K562 (cell line): ENCODE results near the gene ST6GAL1. TPM values are rescaled to one million over a fixed set of nuclear protein-coding genes. Genes with fewer than 3 reads are reported as not detected.
A peak's percentile ranks its signal among the peaks of the same experiment; 100 is the strongest.

Experiments used
- ATF4 ChIP-seq: fragments of 450-650 bp; formaldehyde crosslinking; IDR thresholded peaks from 2 replicates; pipeline ENCODE4 v1.4.0; 2022; ENCODE audit warnings: mild to moderate bottlenecking, moderate library complexity
- ELF4 ChIP-seq: fragments of 450-650 bp; formaldehyde crosslinking; IDR thresholded peaks from 2 replicates; pipeline ENCODE4 v1.4.0; 2022; ENCODE audit warnings: missing genetic modification characterization
- GTF2F1 ChIP-seq: IDR thresholded peaks from 2 replicates; pipeline ENCODE4 v1.6.1; 2011; ENCODE audit warnings: low read depth, low read length, improper control_type of control experiment
- JUNB ChIP-seq: fragments of 450-650 bp; formaldehyde crosslinking; conservative IDR thresholded peaks from 2 replicates; pipeline ENCODE4 v1.4.0; 2020; ENCODE audit warnings: mild to moderate bottlenecking
- LARP7 ChIP-seq: fragments of 450-650 bp; IDR thresholded peaks from 2 replicates; pipeline ENCODE4 v1.6.1; 2016
- MAX ChIP-seq: sonication (generic); formaldehyde crosslinking; IDR thresholded peaks from 2 replicates; pipeline ENCODE4 v1.9.0; 2022; ENCODE audit warnings: mild to moderate bottlenecking, missing genetic modification reagents
- MAZ ChIP-seq, 2 experiments: fragments of 450-650 bp in 1 of 2; sonication (generic) in 1 of 2; formaldehyde crosslinking; IDR thresholded peaks in 1 of 2; conservative IDR thresholded peaks in 1 of 2; 2 replicates each; pipeline versions ENCODE4 v1.4.0 to v1.5.0; 2020; ENCODE audit warnings: mild to moderate bottlenecking in 1 of 2, missing genetic modification reagents in 1 of 2
- RBM25 ChIP-seq: fragments of 200-400 bp; formaldehyde crosslinking; IDR thresholded peaks from 2 replicates; pipeline ENCODE4 v1.6.1; 2018; ENCODE audit warnings: low read length, low read depth, moderate library complexity; ENCODE audit not compliant: severe bottlenecking
- SNRNP70 ChIP-seq: fragments of 200-400 bp; formaldehyde crosslinking; optimal IDR thresholded peaks from 2 replicates; pipeline ENCODE3; 2017; ENCODE audit warnings: low read depth, low read length
- YBX1 ChIP-seq: fragments of 450-650 bp; IDR thresholded peaks from 2 replicates; pipeline ENCODE4 v1.7.1; 2016; ENCODE audit warnings: mild to moderate bottlenecking
- ZBTB7A ChIP-seq: IDR thresholded peaks from 2 replicates; pipeline ENCODE4 v1.6.1; 2011; ENCODE audit warnings: low read depth, mild to moderate bottlenecking, low read length, moderate library complexity, borderline replicate concordance; ENCODE audit not compliant: control insufficient read depth
- ZBTB8A ChIP-seq: fragments of 450-650 bp; IDR thresholded peaks from 2 replicates; pipeline ENCODE4 v1.6.1; 2018; ENCODE audit warnings: mild to moderate bottlenecking, moderate library complexity; ENCODE audit not compliant: partially characterized antibody
- ZFP1 ChIP-seq: fragments of 450-650 bp; formaldehyde crosslinking; IDR thresholded peaks from 2 replicates; pipeline ENCODE4 v1.4.0; 2020; ENCODE audit warnings: mild to moderate bottlenecking, mixed read lengths
- ZNF589 ChIP-seq: fragments of 200-800 bp; sonication (Bioruptor generic); IDR thresholded peaks from 2 replicates; pipeline ENCODE4 v1.6.1; 2016; ENCODE audit warnings: low read depth, missing genetic modification characterization, missing compliant biosample characterization
- ZNF740 ChIP-seq, 3 experiments: fragments of 200-800 bp in 1 of 3; sonication (Bioruptor generic) in 1 of 3; sonication (generic) in 1 of 3; formaldehyde crosslinking in 1 of 3; IDR thresholded peaks; 2 replicates each; pipeline versions ENCODE4 v1.6.1 to v1.8.0; 2016 to 2022; ENCODE audit warnings: mild to moderate bottlenecking in 2 of 3, missing compliant biosample characterization in 2 of 3, missing genetic modification characterization in 2 of 3, missing genetic modification reagents in 1 of 3
- ZNF766 ChIP-seq: fragments of 200-800 bp; sonication (Bioruptor generic); conservative IDR thresholded peaks from 2 replicates; pipeline ENCODE4 v1.6.1; 2016; ENCODE audit warnings: missing genetic modification characterization, missing compliant biosample characterization
- polyA plus RNA-seq, 8 experiments: library from polyadenylated mRNA; depleted of rRNA in 4 of 8; stranded (reverse) in 5 of 8; unstranded in 3 of 8; fragments of >200 nt; fragmentation: Nextera tagmentation in 2 of 8; fragmentation: Illumina TruSeq in 1 of 8; extraction: Ambion mirVana in 2 of 8; extraction: Trizol in 1 of 8; gene quantifications; 2 replicates each; pipeline versions ENCODE4 v1.2.1 to v1.2.3, GENCODE V29; 2011 to 2014; ENCODE audit warnings: inconsistent platforms in 1 of 8, missing spikeins in 1 of 8
- total RNA-seq, 7 experiments: library from RNA; depleted of rRNA in 6 of 7; stranded (reverse); fragments of >200 nt in 6 of 7; fragmentation: Illumina TruSeq in 2 of 7; extraction: Trizol in 2 of 7; gene quantifications; 2 replicates each; pipeline versions ENCODE4 v1.2.1 to v1.2.3, GENCODE V29; 2011 to 2021; ENCODE audit warnings: low replicate concordance in 1 of 7
- TF ChIP-seq, protein P1 (sequence below): IDR thresholded peaks from 3 replicates; pipeline ENCODE4 v1.6.1; 2011; ENCODE audit warnings: borderline replicate concordance, mild to moderate bottlenecking; ENCODE audit not compliant: insufficient read length, insufficient read depth
- TF ChIP-seq, protein P2 (sequence below): fragments of 250-450 bp; sonication (Bioruptor Pico); IDR thresholded peaks from 2 replicates; pipeline ENCODE4 v1.8.0; 2022; ENCODE audit warnings: moderate library complexity, mild to moderate bottlenecking, inconsistent platforms
- TF ChIP-seq, protein P3 (sequence below): fragments of 250-450 bp; sonication (Bioruptor Pico); IDR thresholded peaks from 2 replicates; pipeline ENCODE4 v1.9.0; 2021; ENCODE audit warnings: mild to moderate bottlenecking, inconsistent platforms

ST6GAL1 gene
- total and polyA plus RNA-seq, 9 of the 15 experiments (the other 6 are each of a cell fraction or from before 2014, with no cell fraction given) = 31.9 to 145 (median 71.0) TPM

DNA sequence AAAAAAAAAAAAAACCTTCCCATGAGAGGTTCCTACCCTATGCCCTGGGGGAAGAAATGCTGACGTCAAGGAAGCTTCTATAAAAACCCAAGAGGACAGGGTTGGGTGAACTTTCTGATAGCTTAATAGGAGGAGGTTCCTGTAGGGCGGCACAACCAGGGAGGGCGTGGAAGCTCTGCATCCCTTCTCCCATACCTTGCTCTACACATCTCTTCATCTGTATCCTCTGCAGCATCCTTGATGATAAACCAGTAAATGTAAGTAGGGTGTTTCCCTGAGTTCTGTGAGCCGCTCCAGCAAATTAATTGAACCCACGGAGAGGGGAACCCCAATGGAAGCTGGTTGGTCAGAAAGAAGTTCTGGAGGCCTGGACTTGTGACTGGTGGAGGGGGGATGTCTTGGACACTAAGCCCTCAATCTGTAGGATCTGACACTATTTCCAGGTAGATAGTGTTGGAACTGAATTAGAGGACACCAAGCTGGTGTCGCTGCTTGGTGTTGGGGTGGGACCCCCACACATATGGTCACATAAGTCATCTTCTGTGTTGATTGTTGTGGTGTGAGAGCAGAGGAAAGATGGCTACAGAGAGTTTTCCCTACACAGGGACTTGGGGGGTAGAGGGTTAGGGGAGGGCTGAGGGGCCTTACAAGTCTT, 91.5 kb downstream of the ST6GAL1 start (continued):
- no peak for TF ChIP-seq MAZ (CRISPR knock-in tag; conservative IDR thresholded peaks at IDR 0.05 in 1 of 2, IDR thresholded peaks at IDR 0.05 in 1 of 2)
- no peak for TF ChIP-seq ZBTB8A
- TF ChIP-seq YBX1 = no peak
- TF ChIP-seq ZNF740 (CRISPR knock-in tag; IDR thresholded peaks at IDR 0.05) = no peak
- TF ChIP-seq ZNF740 (tag; IDR thresholded peaks at IDR 0.05) = 0 out of 4 replicates have a peak, but pooled peaks of 1 of the 2 experiments have one; percentile 37
- no peak for TF ChIP-seq GTF2F1
- TF ChIP-seq, protein P1, sequence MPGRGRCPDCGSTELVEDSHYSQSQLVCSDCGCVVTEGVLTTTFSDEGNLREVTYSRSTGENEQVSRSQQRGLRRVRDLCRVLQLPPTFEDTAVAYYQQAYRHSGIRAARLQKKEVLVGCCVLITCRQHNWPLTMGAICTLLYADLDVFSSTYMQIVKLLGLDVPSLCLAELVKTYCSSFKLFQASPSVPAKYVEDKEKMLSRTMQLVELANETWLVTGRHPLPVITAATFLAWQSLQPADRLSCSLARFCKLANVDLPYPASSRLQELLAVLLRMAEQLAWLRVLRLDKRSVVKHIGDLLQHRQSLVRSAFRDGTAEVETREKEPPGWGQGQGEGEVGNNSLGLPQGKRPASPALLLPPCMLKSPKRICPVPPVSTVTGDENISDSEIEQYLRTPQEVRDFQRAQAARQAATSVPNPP = no peak
- TF ChIP-seq ZNF766 (CRISPR knock-in tag) = peak; percentile 80; the same call in 1 of the 2 replicates
- no peak for TF ChIP-seq ZFP1
- TF ChIP-seq ZNF589 (CRISPR knock-in tag) = 0 out of 2 replicates have a peak, but pooled peaks have one; percentile 13
- TF ChIP-seq ATF4 (CRISPR knock-in tag) = 0 out of 2 replicates have a peak, but pooled peaks have one; percentile 4
- 0 out of 2 replicates have a peak, but pooled peaks have one; percentile 6 for TF ChIP-seq LARP7
- no peak for TF ChIP-seq RBM25
- 0 out of 2 replicates have a peak, but pooled peaks have one; percentile 20 for TF ChIP-seq JUNB (CRISPR knock-in tag)
- peak; percentile 67 for TF ChIP-seq ZBTB7A
- TF ChIP-seq, protein P2, sequence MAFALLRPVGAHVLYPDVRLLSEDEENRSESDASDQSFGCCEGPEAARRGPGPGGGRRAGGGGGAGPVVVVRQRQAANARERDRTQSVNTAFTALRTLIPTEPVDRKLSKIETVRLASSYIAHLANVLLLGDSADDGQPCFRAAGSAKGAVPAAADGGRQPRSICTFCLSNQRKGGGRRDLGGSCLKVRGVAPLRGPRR (CRISPR knock-in tag) = 0 out of 2 replicates have a peak, but pooled peaks have one; percentile 70
- no peak for TF ChIP-seq MAX (CRISPR knock-in tag)
- peak; percentile 8; the same call in 1 of the 2 replicates for TF ChIP-seq ELF4 (CRISPR knock-in tag)
- TF ChIP-seq SNRNP70 = no peak
- TF ChIP-seq, protein P3, sequence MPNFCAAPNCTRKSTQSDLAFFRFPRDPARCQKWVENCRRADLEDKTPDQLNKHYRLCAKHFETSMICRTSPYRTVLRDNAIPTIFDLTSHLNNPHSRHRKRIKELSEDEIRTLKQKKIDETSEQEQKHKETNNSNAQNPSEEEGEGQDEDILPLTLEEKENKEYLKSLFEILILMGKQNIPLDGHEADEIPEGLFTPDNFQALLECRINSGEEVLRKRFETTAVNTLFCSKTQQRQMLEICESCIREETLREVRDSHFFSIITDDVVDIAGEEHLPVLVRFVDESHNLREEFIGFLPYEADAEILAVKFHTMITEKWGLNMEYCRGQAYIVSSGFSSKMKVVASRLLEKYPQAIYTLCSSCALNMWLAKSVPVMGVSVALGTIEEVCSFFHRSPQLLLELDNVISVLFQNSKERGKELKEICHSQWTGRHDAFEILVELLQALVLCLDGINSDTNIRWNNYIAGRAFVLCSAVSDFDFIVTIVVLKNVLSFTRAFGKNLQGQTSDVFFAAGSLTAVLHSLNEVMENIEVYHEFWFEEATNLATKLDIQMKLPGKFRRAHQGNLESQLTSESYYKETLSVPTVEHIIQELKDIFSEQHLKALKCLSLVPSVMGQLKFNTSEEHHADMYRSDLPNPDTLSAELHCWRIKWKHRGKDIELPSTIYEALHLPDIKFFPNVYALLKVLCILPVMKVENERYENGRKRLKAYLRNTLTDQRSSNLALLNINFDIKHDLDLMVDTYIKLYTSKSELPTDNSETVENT (CRISPR knock-in tag) = 0 out of 2 replicates have a peak, but pooled peaks have one; percentile 53
